Measurements from ENCODE around the gene C1QTNF9B. TPM values are rescaled to one million over a fixed set of nuclear protein-coding genes. Genes with fewer than 3 reads are reported as not detected.

C1QTNF9B gene
- total and polyA plus RNA-seq, 2 of the 8 experiments (the other 6 are each of a cell fraction or from before 2014, with no cell fraction given) = 0.11 TPM; not detected in 1

GRCh38 chr13:23905766-23906165 lies 8.5 kb upstream of the C1QTNF9B start:
- Histone ChIP-seq H3K4me1 (replicated peaks in 1 of 4; ENCODE audit: control insufficient read depth in 3 of 4, insufficient read depth in 4 of 4, low read length in 3 of 4) (peaks cover 0 to 3% (median 1%) of the 10 kb centered on the region in 4 experiments; a peak in 3 of 7 replicates), H3K18ac (ENCODE audit: extremely low read depth, low read length) (no peak overlapping the region), H2BK12ac (ENCODE audit: low read depth, low read length) (no peak overlapping the region), H3K9ac (replicated peaks in 1 of 4; ENCODE audit: extremely low read depth in 1 of 4, low read depth in 3 of 4, low read length in 3 of 4) (no peak overlapping the region), H3K23me2 (ENCODE audit: low read depth, low read length) (peaks cover 9% of the 10 kb centered on the region; the same call in 1 of the 2 replicates), H3K27ac (ENCODE audit: low read depth, low read length) (no peak overlapping the region), H2BK20ac (ENCODE audit: low read length) (no peak overlapping the region), H4K91ac (replicated peaks; ENCODE audit: insufficient read length, low read length) (no peak overlapping the region), H3K9me3 (ENCODE audit: insufficient read depth in 2 of 2, low read depth in 1 of 2, low read length in 1 of 2) (no peaks in the 10 kb centered on the region), H3K4me2 (ENCODE audit: insufficient read depth in 1 of 2, low read depth in 2 of 2, low read length in 2 of 2) (no peak overlapping the region), H2AFZ (ENCODE audit: low read length) (no peak overlapping the region), H2BK5ac (ENCODE audit: low read depth, low read length) (no peak overlapping the region), H3K4ac (replicated peaks; ENCODE audit: insufficient read length, low read depth, low read length) (no peak overlapping the region), H3K14ac (ENCODE audit: insufficient read length) (no peak overlapping the region), H3K79me2 (ENCODE audit: control insufficient read depth in 1 of 2, insufficient read depth in 2 of 2, low read length in 2 of 2) (no peaks in the 10 kb centered on the region), H3K27me3 (replicated peaks in 1 of 4; ENCODE audit: control insufficient read depth in 3 of 4, extremely low read depth in 1 of 4, insufficient read depth in 3 of 4, low read length in 3 of 4) (peaks cover 0 to 10% (median 4%) of the 10 kb centered on the region in 4 experiments; a peak in 3 of 7 replicates), H2AK5ac (ENCODE audit: low read depth, low read length) (no peak overlapping the region), H4K20me1 (replicated peaks in 1 of 2; ENCODE audit: control insufficient read depth in 1 of 2, insufficient read depth in 2 of 2, low read length in 2 of 2) (no peaks in the 10 kb centered on the region), H3K36me3 (ENCODE audit: control insufficient read depth in 2 of 4, insufficient read depth in 4 of 4, low read length in 3 of 4) (no peaks in the 10 kb centered on the region), H2BK15ac (ENCODE audit: low read length) (no peak overlapping the region), H2BK120ac (replicated peaks; ENCODE audit: low read depth, low read length) (no peak overlapping the region), H3K79me1 (ENCODE audit: low read depth, low read length) (no peaks in the 10 kb centered on the region), H4K8ac (ENCODE audit: extremely low read depth, insufficient read depth, low read length) (no peak overlapping the region), H4K5ac (ENCODE audit: insufficient read length, low read depth, low read length) (no peak overlapping the region), H3K4me3 (ENCODE audit: extremely low read depth in 1 of 4, insufficient read depth in 2 of 4, low read depth in 3 of 4, low read length in 4 of 4) (no peak overlapping the region), H3K23ac (ENCODE audit: insufficient read length) (no peak overlapping the region), H3K56ac (replicated peaks; ENCODE audit: insufficient read length, low read depth, low read length) (no peak overlapping the region)
- WGBS, 2 experiments (ENCODE audit: extremely low coverage in 1 of 2, insufficient coverage in 1 of 2, insufficient read length in 1 of 2, insufficient replicate concordance in 2 of 2, low coverage in 1 of 2, low lambda C conversion rate in 2 of 2, missing lambda C conversion rate in 1 of 2) = 94% methylated on average over 2 of the region's 2 CpGs; no CpG with 5 or more reads in 1 of the 2 experiments
- FAIRE-seq = no peak
- ChIA-PET POLR2A (ENCODE audit: partially characterized antibody) (no interaction called here), CTCF (ENCODE audit: partially characterized antibody) (interaction anchor here (0.8 to 2.2 kb wide), 2 partner anchors 16 to 114 kb away, joined by 3 to 8 read pairs; no protein-coding TSS in a partner anchor)
- no peak for DNase-seq (ENCODE audit: low read depth in 1 of 2, low spot score in 2 of 2)
- no peak for TF ChIP-seq E2F6 (IDR thresholded peaks at IDR 0.05)
- no peak for TF ChIP-seq MAFK (IDR thresholded peaks at IDR 0.05; ENCODE audit: low read depth, low read length)
- TF ChIP-seq KDM1A (IDR thresholded peaks at IDR 0.05; ENCODE audit: borderline replicate concordance, low read length) = no peak
- no peak for TF ChIP-seq TAF7 (optimal IDR thresholded peaks at IDR 0.05; ENCODE audit: borderline replicate concordance, low read depth, low read length)
- TF ChIP-seq RAD21 (IDR thresholded peaks at IDR 0.05 in 1 of 2, conservative IDR thresholded peaks at IDR 0.05 in 1 of 2; ENCODE audit: low read depth in 2 of 2, low read length in 2 of 2) = no peak
- no peak for TF ChIP-seq USF2 (IDR thresholded peaks at IDR 0.05; ENCODE audit: low read length)
- TF ChIP-seq POLR2A (IDR thresholded peaks at IDR 0.05; ENCODE audit: control extremely low read depth in 1 of 2, low read depth in 2 of 2, low read length in 2 of 2) = no peak
- TF ChIP-seq TAF1 (IDR thresholded peaks at IDR 0.05; ENCODE audit: low read depth, low read length) = no peak
- TF ChIP-seq BCL11A (IDR thresholded peaks at IDR 0.05; ENCODE audit: low read depth in 2 of 2, low read length in 2 of 2) = no peak
- no peak for TF ChIP-seq KDM4A (IDR thresholded peaks at IDR 0.05; ENCODE audit: low read depth, low read length, severe bottlenecking)
- TF ChIP-seq BRCA1 (IDR thresholded peaks at IDR 0.05; ENCODE audit: low read depth, low read length) = no peak
- no peak for TF ChIP-seq SAP30 (IDR thresholded peaks at IDR 0.05; ENCODE audit: insufficient read depth, insufficient replicate concordance, low read length)
